ENCODE data around the gene ASB11. TPM values are rescaled to one million over a fixed set of nuclear protein-coding genes. Genes with fewer than 3 reads are reported as not detected.

The ASB11 gene
- total and polyA plus RNA-seq, 10 of the 15 experiments (the other 5 are each of a cell fraction or from before 2014, with no cell fraction given) = not detected

GRCh38 chrX:15254852-15255251 is 60.6 kb downstream of the ASB11 start:
- DNase-seq (ENCODE audit: low read depth, low spot score) (no peak), FAIRE-seq (no peak), ATAC-seq (no peak)
- no peaks in the 10 kb centered on the region; a peak in 2 of 4 replicates for H3K27me3 ChIP-seq (replicated peaks in 1 of 2; ENCODE audit: control insufficient read depth in 2 of 2, insufficient read depth in 2 of 2, low read length in 1 of 2)
- RAD21 ChIA-PET (ENCODE audit: unreplicated experiment) = no interaction called here
- H3K4me3 ChIP-seq = no peak overlapping the region
- TF ChIP-seq RFX5 (IDR thresholded peaks at IDR 0.05; ENCODE audit: low read depth, low read length) (no peak), ZNF217 (IDR thresholded peaks at IDR 0.05) (no peak), PRDM15 (CRISPR knock-in tag; IDR thresholded peaks at IDR 0.05) (no peak), RELA (IDR thresholded peaks at IDR 0.05; ENCODE audit: borderline replicate concordance, partially characterized antibody) (no peak), ZZZ3 (IDR thresholded peaks at IDR 0.05; ENCODE audit: control insufficient read depth, insufficient read length, low read depth) (no peak)
- TF ChIP-seq, protein P1, sequence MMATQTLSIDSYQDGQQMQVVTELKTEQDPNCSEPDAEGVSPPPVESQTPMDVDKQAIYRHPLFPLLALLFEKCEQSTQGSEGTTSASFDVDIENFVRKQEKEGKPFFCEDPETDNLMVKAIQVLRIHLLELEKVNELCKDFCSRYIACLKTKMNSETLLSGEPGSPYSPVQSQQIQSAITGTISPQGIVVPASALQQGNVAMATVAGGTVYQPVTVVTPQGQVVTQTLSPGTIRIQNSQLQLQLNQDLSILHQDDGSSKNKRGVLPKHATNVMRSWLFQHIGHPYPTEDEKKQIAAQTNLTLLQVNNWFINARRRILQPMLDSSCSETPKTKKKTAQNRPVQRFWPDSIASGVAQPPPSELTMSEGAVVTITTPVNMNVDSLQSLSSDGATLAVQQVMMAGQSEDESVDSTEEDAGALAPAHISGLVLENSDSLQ (IDR thresholded peaks at IDR 0.05) = no peak
- no peaks in the 10 kb centered on the region for H3K4me1 ChIP-seq (ENCODE audit: control insufficient read depth, insufficient read depth, low read length)
- BruUV-seq (replicated peaks) = no TSS peak
- no peak overlapping the region for H3K27ac ChIP-seq (ENCODE audit: control insufficient read depth, insufficient read depth)
- H2AFZ ChIP-seq (ENCODE audit: control insufficient read depth, low read depth, low read length) = no peak overlapping the region
- no peak overlapping the region for H3K4me2 ChIP-seq (ENCODE audit: control insufficient read depth, insufficient read depth)
- POLR2A ChIA-PET = interaction anchor here (0.6 kb wide), 1 partner anchor 114 kb away, joined by 3 read pairs; no protein-coding TSS in a partner anchor
- no peaks in the 10 kb centered on the region for H3K9me3 ChIP-seq (replicated peaks; ENCODE audit: control insufficient read depth, insufficient read depth, low read length)
- intact Hi-C loops (cut with micrococcal nuclease; ENCODE audit: unreplicated experiment) (no loop called here), in situ Hi-C loops (cut with MboI) (no loop called here)
- CTCF ChIA-PET = no interaction called here
- H3K9ac ChIP-seq (ENCODE audit: control insufficient read depth, insufficient read depth, low read length) = no peak overlapping the region
- no peaks in the 10 kb centered on the region for H3K79me2 ChIP-seq (ENCODE audit: control insufficient read depth, insufficient read depth, low read length)
- H4K20me1 ChIP-seq (ENCODE audit: control insufficient read depth, insufficient read depth) = no peaks in the 10 kb centered on the region
- SMC1A ChIA-PET (ENCODE audit: uncharacterized antibody, unreplicated experiment) = no interaction called here
- H3K36me3 ChIP-seq (ENCODE audit: control insufficient read depth in 2 of 2, insufficient read depth in 2 of 2, low read length in 1 of 2) = no peaks in the 10 kb centered on the region

Data from GM12878 (cell line).